ENCODE measurements around the gene IL17RE. TPM values are rescaled to one million over a fixed set of nuclear protein-coding genes. Genes with fewer than 3 reads are reported as not detected.
A peak's percentile ranks its signal among the peaks of the same experiment; 100 is the strongest.

IL17RE gene
- total and polyA plus RNA-seq, 2 of the 13 experiments (the other 11 are each of a cell fraction or from before 2014, with no cell fraction given) = 14.5 to 24.1 TPM

- TF ChIP-seq AKAP8 (CRISPR knock-in tag; IDR thresholded peaks at IDR 0.05) (peak; percentile 68; the same call in 1 of the 2 replicates), ADNP (CRISPR knock-in tag; IDR thresholded peaks at IDR 0.05) (peak; percentile 33; the same call in 1 of the 2 replicates), TSC22D2 (CRISPR knock-in tag; IDR thresholded peaks at IDR 0.05; ENCODE audit: borderline replicate concordance) (peak; percentile 88), TEAD2 (CRISPR knock-in tag; IDR thresholded peaks at IDR 0.05) (no peak), ZNF770 (CRISPR knock-in tag; IDR thresholded peaks at IDR 0.05) (peak; percentile 86), ZNF75D (CRISPR knock-in tag; IDR thresholded peaks at IDR 0.05; ENCODE audit: borderline replicate concordance) (no peak), ATF4 (CRISPR knock-in tag; IDR thresholded peaks at IDR 0.05) (peak in 1 of 2 experiments; percentile 45; a peak in 2 of 4 replicates), MTA3 (CRISPR knock-in tag; IDR thresholded peaks at IDR 0.05) (no peak)
Measured at GRCh38 chr3:9946112-9947024, 43.7 kb downstream of the IL17RE start (continued).

Measured in HepG2 (cell line).